Left cardiac atrium (tissue), 4 donors: ENCODE results near the gene USP17L11. TPM values are rescaled to one million over a fixed set of nuclear protein-coding genes. Genes with fewer than 3 reads are reported as not detected.
A peak's percentile ranks its signal among the peaks of the same experiment; 100 is the strongest.
"Not testable (repeated sequence)": the region's sequence is repeated elsewhere in the genome, so short reads cannot be mapped to it uniquely, and the experiment has no call there.

ENCODE experiments used
- ATAC-seq, 2 donors: fragments of 200-7000 bp; cut with Tn5 transposase; one replicate each; pipeline ENCODE4 v1.9.1; 2020; ENCODE audit warnings: mild to moderate bottlenecking in 2 of 2, moderate library complexity in 2 of 2
- DNase-seq: peaks from one replicate; pipeline ENCODE4 v3.0.0-alpha.2; 2020
- intact Hi-C, 2 donors: fragments of 100-400 bp; cut with DNase I; formaldehyde crosslinking; loops; one replicate each; pipeline versions ENCODE4 v1.14.1 to v1.15.1; 2022 to 2023
- long read RNA-seq: library from polyadenylated mRNA; unstranded; transcript quantifications from one replicate; pipeline ENCODE4 v2.0.0, GENCODE V29; 2021
- total RNA-seq, 2 donors: library from RNA; stranded (reverse); fragmentation: NEBNext Ultra II Directional; extraction: Animal tissue kit (Norgen Biotek cat#: 25700); gene quantifications; one replicate each; pipeline ENCODE4 v1.2.1, GENCODE V29; 2021
- donor health status: DM: no; HTN: yes; CAD: no.
- donor health status: DM: no; HTN: yes; CAD: no; lungs with severe emphysema.
- donor health status: DM: yes; HTN: yes; CAD: no.
- donor health status: Dilated cardiomyopathy.

USP17L11 gene, protein sequence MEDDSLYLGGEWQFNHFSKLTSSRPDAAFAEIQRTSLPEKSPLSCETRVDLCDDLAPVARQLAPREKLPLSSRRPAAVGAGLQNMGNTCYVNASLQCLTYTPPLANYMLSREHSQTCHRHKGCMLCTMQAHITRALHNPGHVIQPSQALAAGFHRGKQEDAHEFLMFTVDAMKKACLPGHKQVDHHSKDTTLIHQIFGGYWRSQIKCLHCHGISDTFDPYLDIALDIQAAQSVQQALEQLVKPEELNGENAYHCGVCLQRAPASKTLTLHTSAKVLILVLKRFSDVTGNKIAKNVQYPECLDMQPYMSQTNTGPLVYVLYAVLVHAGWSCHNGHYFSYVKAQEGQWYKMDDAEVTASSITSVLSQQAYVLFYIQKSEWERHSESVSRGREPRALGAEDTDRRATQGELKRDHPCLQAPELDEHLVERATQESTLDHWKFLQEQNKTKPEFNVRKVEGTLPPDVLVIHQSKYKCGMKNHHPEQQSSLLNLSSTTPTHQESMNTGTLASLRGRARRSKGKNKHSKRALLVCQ
- not detected for total RNA-seq
- long read RNA-seq = 0 reads

DNA sequence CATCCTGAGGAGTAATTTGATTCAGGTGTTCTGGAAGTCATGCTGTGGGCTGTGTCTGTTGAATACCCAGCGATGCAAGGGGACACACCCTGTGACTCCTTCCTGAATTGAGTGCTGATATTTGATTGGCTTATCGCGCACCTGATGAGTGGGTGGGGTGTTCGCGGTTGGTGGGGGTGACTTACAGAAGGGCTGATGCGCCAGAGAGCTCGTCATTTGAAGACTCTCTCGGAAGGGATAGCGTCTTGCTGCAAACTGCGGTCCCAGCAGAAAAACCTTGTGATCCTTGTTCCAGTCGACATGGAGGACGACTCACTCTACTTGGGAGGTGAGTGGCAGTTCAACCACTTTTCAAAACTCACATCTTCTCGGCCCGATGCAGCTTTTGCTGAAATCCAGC, at the start of gene USP17L11:
Gene USP17L11 (plus strand): TSS at position 301 of the 400 bp plus-strand sequence. CDS start 0 bp downstream, at position 301.
- intact Hi-C loops, DNase-seq, ATAC-seq: not testable (repeated sequence)

DNA sequence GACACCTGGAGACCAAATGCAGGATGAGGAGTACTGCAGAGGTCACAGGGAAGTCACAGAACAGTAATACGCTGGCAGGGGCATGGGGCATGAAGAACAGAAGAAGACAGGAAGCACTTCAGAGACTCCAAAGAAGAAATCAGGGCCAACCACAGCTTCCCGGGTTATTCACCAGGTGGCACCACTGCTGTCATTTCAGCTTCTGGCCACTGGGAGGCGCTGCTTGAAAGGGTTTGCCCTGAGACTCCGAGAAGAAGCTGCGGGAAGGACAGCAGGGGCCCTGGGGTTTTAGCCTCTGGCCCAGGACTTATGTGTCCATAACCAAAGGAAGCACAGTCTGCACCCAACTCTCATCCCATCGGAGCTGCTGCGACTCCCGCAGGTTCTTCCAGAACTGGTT, 49.2 kb upstream of the USP17L11 start:
- intact Hi-C loops, ATAC-seq, DNase-seq: not testable (repeated sequence)

DNA sequence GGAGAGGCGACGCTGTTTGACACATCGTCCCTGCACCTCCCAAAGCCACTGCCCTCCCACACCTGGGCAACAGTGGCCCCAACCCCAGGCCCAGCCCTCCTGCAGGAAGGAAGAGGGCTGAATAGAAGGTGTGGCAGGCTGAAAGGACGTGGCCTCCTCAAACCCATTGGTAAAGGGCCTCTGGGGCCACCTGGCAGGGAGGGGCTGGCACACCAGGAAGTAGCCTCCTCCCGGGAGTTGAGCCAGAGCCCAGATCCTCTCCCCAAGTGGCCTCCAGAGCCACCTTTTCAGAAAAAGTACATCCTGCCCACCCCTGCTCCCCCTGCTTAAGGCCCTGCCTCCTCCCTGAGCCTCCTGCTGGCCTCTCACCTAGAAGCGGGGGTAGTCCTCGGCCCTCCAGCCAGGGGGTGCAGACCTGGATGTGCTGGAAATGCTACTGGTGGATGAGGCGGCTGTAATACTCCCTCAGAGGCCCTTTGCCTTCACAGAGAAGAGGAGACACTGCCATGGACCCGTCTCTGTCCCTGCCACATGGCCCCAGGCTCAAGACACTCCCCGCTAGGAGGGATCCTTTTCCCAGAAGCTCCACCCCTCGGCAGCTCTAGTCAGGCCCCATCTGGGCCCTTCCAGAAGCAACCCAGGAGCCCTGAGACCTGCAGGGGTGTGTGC, 45.3 kb upstream of the USP17L11 start, which contains the start of gene FAM90A26:
Gene FAM90A26 (plus strand): TSS at position 619 of the 669 bp plus-strand sequence. CDS start 2,764 bp downstream, outside the sequence.
- DNase-seq, ATAC-seq, intact Hi-C loops: not testable (repeated sequence)

DNA sequence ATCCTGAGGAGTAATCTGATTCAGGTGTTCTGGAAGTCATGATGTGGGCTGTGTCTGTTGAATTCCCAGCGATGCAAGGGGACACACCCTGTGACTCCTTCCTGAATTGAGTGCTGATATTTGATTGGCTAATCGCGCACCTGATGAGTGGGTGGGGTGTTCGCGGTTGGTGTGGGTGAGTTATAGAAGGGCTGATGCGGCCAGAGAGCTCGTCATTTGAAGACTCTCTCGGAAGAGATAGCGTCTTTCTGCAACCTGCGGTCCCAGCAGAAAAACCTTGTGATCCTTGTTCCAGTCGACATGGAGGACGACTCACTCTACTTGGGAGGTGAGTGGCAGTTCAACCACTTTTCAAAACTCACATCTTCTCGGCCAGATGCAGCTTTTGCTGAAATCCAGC, 4.8 kb upstream of the USP17L11 start, which contains the start of gene USP17L10:
Gene USP17L10 (plus strand): TSS at position 301 of the 400 bp plus-strand sequence. CDS start 0 bp downstream, at position 301.
- intact Hi-C loops, DNase-seq, ATAC-seq: not testable (repeated sequence)

DNA sequence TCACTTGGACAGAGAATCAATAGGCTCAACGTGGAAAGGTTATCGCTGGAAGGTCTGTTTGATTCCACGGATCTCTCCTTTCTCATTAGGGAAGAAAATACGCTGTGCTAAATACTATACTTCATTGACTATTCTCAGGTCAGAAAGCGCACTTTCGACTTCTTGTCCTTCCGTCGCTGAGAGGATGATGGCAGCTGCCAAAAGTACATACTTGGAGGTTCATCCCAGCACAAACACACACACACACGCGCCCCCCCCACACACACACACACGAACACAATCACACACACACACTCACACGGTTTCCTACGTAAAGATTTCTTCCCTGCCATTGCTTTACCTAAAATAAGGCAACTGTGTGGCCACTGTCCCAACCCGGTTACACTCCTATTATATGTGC, 504 bp upstream of the USP17L11 start:
- intact Hi-C loops, ATAC-seq: not testable (repeated sequence)

DNA sequence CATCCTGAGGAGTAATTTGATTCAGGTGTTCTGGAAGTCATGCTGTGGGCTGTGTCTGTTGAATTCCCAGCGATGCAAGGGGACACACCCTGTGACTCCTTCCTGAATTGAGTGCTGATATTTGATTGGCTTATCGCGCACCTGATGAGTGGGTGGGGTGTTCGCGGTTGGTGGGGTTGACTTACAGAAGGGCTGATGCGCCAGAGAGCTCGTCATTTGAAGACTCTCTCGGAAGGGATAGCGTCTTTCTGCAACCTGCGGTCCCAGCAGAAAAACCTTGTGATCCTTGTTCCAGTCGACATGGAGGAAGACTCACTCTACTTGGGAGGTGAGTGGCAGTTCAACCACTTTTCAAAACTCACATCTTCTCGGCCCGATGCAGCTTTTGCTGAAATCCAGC, 4.6 kb downstream of the USP17L11 start, which contains the start of gene USP17L12:
Gene USP17L12 (plus strand): TSS at position 301 of the 400 bp plus-strand sequence. CDS start 0 bp downstream, at position 301.
- intact Hi-C loops, ATAC-seq, DNase-seq: not testable (repeated sequence)

More for the DNA sequence above, 504 bp upstream of the USP17L11 start:
- DNase-seq = peak; percentile 0

DNA sequence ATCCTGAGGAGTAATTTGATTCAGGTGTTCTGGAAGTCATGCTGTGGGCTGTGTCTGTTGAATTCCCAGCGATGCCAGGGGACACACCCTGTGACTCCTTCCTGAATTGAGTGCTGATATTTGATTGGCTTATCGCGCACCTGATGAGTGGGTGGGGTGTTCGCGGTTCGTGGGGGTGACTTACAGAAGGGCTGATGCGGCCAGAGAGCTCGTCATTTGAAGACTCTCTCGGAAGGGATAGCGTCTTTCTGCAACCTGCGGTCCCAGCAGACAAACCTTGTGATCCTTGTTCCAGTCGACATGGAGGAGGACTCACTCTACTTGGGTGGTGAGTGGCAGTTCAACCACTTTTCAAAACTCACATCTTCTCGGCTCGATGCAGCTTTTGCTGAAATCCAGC, 9.4 kb downstream of the USP17L11 start, which contains the start of gene USP17L13:
Gene USP17L13 (plus strand): TSS at position 301 of the 400 bp plus-strand sequence. CDS start 0 bp downstream, at position 301.
- DNase-seq, intact Hi-C loops, ATAC-seq: not testable (repeated sequence)

DNA sequence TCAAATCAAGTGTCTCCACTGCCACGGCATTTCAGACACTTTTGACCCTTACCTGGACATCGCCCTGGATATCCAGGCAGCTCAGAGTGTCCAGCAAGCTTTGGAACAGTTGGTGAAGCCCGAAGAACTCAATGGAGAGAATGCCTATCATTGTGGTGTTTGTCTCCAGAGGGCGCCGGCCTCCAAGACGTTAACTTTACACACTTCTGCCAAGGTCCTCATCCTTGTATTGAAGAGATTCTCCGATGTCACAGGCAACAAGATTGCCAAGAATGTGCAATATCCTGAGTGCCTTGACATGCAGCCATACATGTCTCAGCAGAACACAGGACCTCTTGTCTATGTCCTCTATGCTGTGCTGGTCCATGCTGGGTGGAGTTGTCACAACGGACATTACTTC, 15.0 kb downstream of the USP17L11 start:
- ATAC-seq, DNase-seq, intact Hi-C loops: not testable (repeated sequence)

DNA sequence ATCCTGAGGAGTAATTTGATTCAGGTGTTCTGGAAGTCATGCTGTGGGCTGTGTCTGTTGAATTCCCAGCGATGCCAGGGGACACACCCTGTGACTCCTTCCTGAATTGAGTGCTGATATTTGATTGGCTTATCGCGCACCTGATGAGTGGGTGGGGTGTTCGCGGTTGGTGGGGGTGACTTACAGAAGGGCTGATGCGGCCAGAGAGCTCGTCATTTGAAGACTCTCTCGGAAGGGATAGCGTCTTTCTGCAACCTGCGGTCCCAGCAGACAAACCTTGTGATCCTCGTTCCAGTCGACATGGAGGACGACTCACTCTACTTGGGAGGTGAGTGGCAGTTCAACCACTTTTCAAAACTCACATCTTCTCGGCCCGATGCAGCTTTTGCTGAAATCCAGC, 18.9 kb downstream of the USP17L11 start, which contains the start of gene USP17L15:
Gene USP17L15 (plus strand): TSS at position 301 of the 400 bp plus-strand sequence. CDS start 0 bp downstream, at position 301.
- ATAC-seq, intact Hi-C loops, DNase-seq: not testable (repeated sequence)

DNA sequence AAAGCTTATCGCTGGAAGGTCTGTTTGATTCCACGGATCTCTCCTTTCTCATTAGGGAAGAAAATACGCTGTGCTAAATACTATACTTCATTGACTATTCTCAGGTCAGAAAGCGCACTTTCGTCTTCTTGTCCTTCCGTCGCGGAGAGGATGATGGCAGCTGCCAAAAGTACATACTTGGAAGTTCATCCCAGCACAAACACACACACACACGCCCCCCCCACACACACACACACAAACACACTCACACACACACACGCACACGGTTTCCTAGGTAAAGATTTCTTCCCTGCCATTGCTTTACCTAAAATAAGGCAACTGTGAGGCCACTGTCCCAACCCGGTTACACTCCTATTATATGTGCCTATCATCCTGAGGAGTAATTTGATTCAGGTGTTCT, 23.3 kb downstream of the USP17L11 start:
- intact Hi-C loops, ATAC-seq, DNase-seq: not testable (repeated sequence)

DNA sequence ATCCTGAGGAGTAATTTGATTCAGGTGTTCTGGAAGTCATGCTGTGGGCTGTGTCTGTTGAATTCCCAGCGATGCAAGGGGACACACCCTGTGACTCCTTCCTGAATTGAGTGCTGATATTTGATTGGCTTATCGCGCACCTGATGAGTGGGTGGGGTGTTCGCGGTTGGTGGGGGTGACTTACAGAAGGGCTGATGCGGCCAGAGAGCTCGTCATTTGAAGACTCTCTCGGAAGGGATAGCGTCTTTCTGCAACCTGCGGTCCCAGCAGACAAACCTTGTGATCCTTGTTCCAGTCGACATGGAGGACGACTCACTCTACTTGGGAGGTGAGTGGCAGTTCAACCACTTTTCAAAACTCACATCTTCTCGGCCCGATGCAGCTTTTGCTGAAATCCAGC, 28.4 kb downstream of the USP17L11 start, which contains the start of gene USP17L17:
Gene USP17L17 (plus strand): TSS at position 301 of the 400 bp plus-strand sequence. CDS start 0 bp downstream, at position 301.
- ATAC-seq, intact Hi-C loops, DNase-seq: not testable (repeated sequence)

DNA sequence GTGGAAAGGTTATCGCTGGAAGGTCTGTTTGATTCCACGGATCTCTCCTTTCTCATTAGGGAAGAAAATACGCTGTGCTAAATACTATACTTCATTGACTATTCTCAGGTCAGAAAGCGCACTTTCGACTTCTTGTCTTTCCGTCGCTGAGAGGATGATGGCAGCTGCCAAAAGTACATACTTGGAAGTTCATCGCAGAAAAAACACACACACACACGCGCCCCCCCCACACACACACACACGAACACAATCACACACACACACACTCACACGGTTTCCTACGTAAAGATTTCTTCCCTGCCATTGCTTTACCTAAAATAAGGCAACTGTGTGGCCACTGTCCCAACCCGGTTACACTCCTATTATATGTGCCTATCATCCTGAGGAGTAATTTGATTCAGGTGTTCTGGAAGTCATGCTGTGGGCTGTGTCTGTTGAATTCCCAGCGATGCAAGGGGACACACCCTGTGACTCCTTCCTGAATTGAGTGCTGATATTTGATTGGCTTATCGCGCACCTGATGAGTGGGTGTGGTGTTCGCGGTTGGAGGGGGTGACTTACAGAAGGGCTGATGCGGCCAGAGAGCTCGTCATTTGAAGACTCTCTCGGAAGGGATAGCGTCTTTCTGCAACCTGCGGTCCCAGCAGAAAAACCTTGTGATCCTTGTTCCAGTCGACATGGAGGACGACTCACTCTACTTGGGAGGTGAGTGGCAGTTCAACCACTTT, 32.9 kb downstream of the USP17L11 start, which contains the start of gene USP17L18:
Gene USP17L18 (plus strand): TSS at position 678 of the 728 bp plus-strand sequence. CDS start 0 bp downstream, at position 678.
- ATAC-seq, intact Hi-C loops: not testable (repeated sequence)
- peak; percentile 6 for DNase-seq

DNA sequence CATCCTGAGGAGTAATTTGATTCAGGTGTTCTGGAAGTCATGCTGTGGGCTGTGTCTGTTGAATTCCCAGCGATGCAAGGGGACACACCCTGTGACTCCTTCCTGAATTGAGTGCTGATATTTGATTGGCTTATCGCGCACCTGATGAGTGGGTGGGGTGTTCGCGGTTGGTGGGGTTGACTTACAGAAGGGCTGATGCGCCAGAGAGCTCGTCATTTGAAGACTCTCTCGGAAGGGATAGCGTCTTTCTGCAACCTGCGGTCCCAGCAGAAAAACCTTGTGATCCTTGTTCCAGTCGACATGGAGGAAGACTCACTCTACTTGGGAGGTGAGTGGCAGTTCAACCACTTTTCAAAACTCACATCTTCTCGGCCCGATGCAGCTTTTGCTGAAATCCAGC, 37.9 kb downstream of the USP17L11 start, which contains the start of gene USP17L19:
Gene USP17L19 (plus strand): TSS at position 301 of the 400 bp plus-strand sequence. CDS start 0 bp downstream, at position 301.
- DNase-seq, ATAC-seq, intact Hi-C loops: not testable (repeated sequence)

DNA sequence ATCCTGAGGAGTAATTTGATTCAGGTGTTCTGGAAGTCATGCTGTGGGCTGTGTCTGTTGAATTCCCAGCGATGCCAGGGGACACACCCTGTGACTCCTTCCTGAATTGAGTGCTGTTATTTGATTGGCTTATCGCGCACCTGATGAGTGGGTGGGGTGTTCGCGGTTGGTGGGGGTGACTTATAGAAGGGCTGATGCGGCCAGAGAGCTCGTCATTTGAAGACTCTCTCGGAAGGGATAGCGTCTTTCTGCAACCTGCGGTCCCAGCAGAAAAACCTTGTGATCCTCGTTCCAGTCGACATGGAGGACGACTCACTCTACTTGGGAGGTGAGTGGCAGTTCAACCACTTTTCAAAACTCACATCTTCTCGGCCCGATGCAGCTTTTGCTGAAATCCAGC, 42.6 kb downstream of the USP17L11 start, which contains the start of gene USP17L20:
Gene USP17L20 (plus strand): TSS at position 301 of the 400 bp plus-strand sequence. CDS start 0 bp downstream, at position 301.
- DNase-seq, intact Hi-C loops, ATAC-seq: not testable (repeated sequence)

DNA sequence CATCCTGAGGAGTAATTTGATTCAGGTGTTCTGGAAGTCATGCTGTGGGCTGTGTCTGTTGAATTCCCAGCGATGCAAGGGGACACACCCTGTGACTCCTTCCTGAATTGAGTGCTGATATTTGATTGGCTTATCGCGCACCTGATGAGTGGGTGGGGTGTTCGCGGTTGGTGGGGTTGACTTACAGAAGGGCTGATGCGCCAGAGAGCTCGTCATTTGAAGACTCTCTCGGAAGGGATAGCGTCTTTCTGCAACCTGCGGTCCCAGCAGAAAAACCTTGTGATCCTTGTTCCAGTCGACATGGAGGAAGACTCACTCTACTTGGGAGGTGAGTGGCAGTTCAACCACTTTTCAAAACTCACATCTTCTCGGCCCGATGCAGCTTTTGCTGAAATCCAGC, 47.4 kb downstream of the USP17L11 start, which contains the start of gene USP17L21:
Gene USP17L21 (plus strand): TSS at position 301 of the 400 bp plus-strand sequence. CDS start 0 bp downstream, at position 301.
- intact Hi-C loops, ATAC-seq, DNase-seq: not testable (repeated sequence)
